Hepatocyte (in vitro differentiated cells): ENCODE data around the gene KRTAP29-1. TPM values are rescaled to one million over a fixed set of nuclear protein-coding genes. Genes with fewer than 3 reads are reported as not detected.

Experiments
- DNase-seq: peaks from one replicate; pipeline ENCODE4 v3.0.0-alpha.2; 2016; ENCODE audit warnings: low spot score
- H2AFZ ChIP-seq: fragments of 200-600 bp; sonication (generic); 2 replicates; pipeline ENCODE4 v1.6.0; 2016; ENCODE audit warnings: antibody characterized with exemption, mild to moderate bottlenecking
- H3K27ac ChIP-seq: fragments of 200-600 bp; sonication (generic); 2 replicates; pipeline ENCODE4 v1.5.1; 2016; ENCODE audit warnings: mild to moderate bottlenecking
- H3K27me3 ChIP-seq: fragments of 200-600 bp; sonication (generic); 2 replicates; pipeline ENCODE4 v1.6.1; 2016
- H3K36me3 ChIP-seq: fragments of 200-600 bp; sonication (generic); replicated peaks from 2 replicates; pipeline ENCODE4 v1.5.1; 2016; ENCODE audit warnings: low read depth; ENCODE audit not compliant: insufficient read depth
- H3K4me1 ChIP-seq: fragments of 200-600 bp; sonication (generic); 2 replicates; pipeline ENCODE4 v1.5.1; 2016; ENCODE audit warnings: mild to moderate bottlenecking, moderate library complexity; ENCODE audit not compliant: insufficient read depth
- H3K4me2 ChIP-seq: fragments of 200-600 bp; sonication (generic); 2 replicates; pipeline ENCODE4 v1.6.0; 2016
- H3K4me3 ChIP-seq: fragments of 200-600 bp; sonication (generic); 2 replicates; pipeline ENCODE4 v1.5.1; 2016; ENCODE audit warnings: mild to moderate bottlenecking
- H3K79me2 ChIP-seq: fragments of 200-600 bp; sonication (generic); 2 replicates; pipeline ENCODE4 v1.6.0; 2017; ENCODE audit warnings: mild to moderate bottlenecking
- H3K9me2 ChIP-seq: fragments of 200-600 bp; sonication (generic); replicated peaks from 2 replicates; pipeline ENCODE4 v1.6.0; 2017; ENCODE audit warnings: mild to moderate bottlenecking; ENCODE audit not compliant: insufficient read depth
- H3K9me3 ChIP-seq: fragments of 200-600 bp; sonication (generic); 2 replicates; pipeline ENCODE4 v1.5.1; 2016; ENCODE audit warnings: low read depth, mild to moderate bottlenecking
- H4K20me1 ChIP-seq: fragments of 200-600 bp; sonication (generic); 2 replicates; pipeline ENCODE4 v1.6.0; 2016; ENCODE audit warnings: mild to moderate bottlenecking; ENCODE audit not compliant: insufficient read depth, poor library complexity, severe bottlenecking
- EZH2 ChIP-seq: fragments of 200-600 bp; sonication (generic); IDR thresholded peaks from 2 replicates; pipeline ENCODE4 v1.6.1; 2016; ENCODE audit warnings: antibody characterized with exemption, mild to moderate bottlenecking, borderline replicate concordance
- EZH2phosphoT487 ChIP-seq: fragments of 200-600 bp; sonication (generic); IDR thresholded peaks from one replicate; pipeline ENCODE4 v1.6.1; 2018; ENCODE audit warnings: antibody characterized with exemption, mild to moderate bottlenecking, low read depth, moderate library complexity; ENCODE audit not compliant: unreplicated experiment, severe bottlenecking
- WGBS: methylation state at CpG from one replicate; pipeline ENCODE4 v1.1.6; 2016; ENCODE audit warnings: low lambda C conversion rate; ENCODE audit errors: missing lambda C conversion rate; 5-methylcytosine and 5-hydroxymethylcytosine counted together
- polyA plus RNA-seq: library from polyadenylated mRNA; unstranded; fragments of >200 nt; fragmentation: Nextera tagmentation; extraction: Ambion mirVana; gene quantifications from 2 replicates; pipeline ENCODE4 v1.2.1, GENCODE V29; 2016
- total RNA-seq: library from RNA; depleted of rRNA; stranded (reverse); fragments of >200 nt; gene quantifications from 2 replicates; pipeline ENCODE4 v1.2.3, GENCODE V29; 2014
- TF ChIP-seq, protein P1 (sequence below): fragments of 200-600 bp; sonication (generic); IDR thresholded peaks from 2 replicates; pipeline ENCODE4 v1.5.1; 2016; ENCODE audit warnings: antibody characterized with exemption, mild to moderate bottlenecking; ENCODE audit not compliant: poor library complexity

KRTAP29-1 gene
- total and polyA plus RNA-seq, 2 experiments from 2014 or later: not detected

DNA sequence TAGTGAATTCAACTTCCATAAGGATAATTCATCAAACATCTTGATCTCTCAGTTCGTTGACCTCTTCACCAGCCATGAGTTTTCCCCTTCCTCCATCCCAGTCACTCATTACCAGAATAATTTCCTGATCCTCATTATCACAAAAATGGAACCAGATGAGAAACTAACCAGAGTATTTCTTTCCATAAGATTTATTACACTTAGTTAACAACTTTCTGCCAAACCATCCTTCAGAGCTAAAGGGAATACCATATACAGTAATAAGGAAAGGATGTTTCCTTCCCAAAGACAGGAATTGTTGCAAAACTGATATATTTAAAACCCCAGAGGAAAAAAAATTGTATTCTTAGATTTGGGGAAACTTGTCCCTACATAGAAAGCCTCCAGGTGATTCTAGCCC lies 8.6 kb downstream of the KRTAP29-1 start:
- H3K4me1 ChIP-seq: no peaks in the 10 kb centered on the region
- WGBS: 90% methylated on average over 1 of the region's 1 CpG
- no peaks in the 10 kb centered on the region for H3K9me2 ChIP-seq
- TF ChIP-seq EZH2: no peak
- TF ChIP-seq, protein P1, sequence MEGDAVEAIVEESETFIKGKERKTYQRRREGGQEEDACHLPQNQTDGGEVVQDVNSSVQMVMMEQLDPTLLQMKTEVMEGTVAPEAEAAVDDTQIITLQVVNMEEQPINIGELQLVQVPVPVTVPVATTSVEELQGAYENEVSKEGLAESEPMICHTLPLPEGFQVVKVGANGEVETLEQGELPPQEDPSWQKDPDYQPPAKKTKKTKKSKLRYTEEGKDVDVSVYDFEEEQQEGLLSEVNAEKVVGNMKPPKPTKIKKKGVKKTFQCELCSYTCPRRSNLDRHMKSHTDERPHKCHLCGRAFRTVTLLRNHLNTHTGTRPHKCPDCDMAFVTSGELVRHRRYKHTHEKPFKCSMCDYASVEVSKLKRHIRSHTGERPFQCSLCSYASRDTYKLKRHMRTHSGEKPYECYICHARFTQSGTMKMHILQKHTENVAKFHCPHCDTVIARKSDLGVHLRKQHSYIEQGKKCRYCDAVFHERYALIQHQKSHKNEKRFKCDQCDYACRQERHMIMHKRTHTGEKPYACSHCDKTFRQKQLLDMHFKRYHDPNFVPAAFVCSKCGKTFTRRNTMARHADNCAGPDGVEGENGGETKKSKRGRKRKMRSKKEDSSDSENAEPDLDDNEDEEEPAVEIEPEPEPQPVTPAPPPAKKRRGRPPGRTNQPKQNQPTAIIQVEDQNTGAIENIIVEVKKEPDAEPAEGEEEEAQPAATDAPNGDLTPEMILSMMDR: no peak
- no peak overlapping the region for H2AFZ ChIP-seq
- H3K27me3 ChIP-seq: no peaks in the 10 kb centered on the region
- no peak overlapping the region for H3K27ac ChIP-seq
- H3K4me3 ChIP-seq: no peak overlapping the region
- no peaks in the 10 kb centered on the region for H3K36me3 ChIP-seq
- H4K20me1 ChIP-seq: no peaks in the 10 kb centered on the region
- no peak for DNase-seq
- H3K4me2 ChIP-seq: no peak overlapping the region
- no peaks in the 10 kb centered on the region for H3K9me3 ChIP-seq
- no peaks in the 10 kb centered on the region for H3K79me2 ChIP-seq

GRCh38 chr17:41287050-41287449 lies 15.6 kb downstream of the KRTAP29-1 start:
- Histone ChIP-seq H3K36me3 (no peaks in the 10 kb centered on the region), H3K9me3 (no peaks in the 10 kb centered on the region), H3K9me2 (no peaks in the 10 kb centered on the region), H3K27me3 (no peaks in the 10 kb centered on the region), H2AFZ (no peak overlapping the region), H4K20me1 (no peaks in the 10 kb centered on the region), H3K27ac (no peak overlapping the region), H3K4me1 (no peaks in the 10 kb centered on the region), H3K4me2 (no peak overlapping the region), H3K79me2 (no peaks in the 10 kb centered on the region), H3K4me3 (no peak overlapping the region)
- TF ChIP-seq EZH2 (no peak), EZH2phosphoT487 (no peak)
- TF ChIP-seq, protein P1: no peak
- peak; percentile 4 for DNase-seq
- WGBS: 84% methylated on average over 3 of the region's 3 CpGs

DNA sequence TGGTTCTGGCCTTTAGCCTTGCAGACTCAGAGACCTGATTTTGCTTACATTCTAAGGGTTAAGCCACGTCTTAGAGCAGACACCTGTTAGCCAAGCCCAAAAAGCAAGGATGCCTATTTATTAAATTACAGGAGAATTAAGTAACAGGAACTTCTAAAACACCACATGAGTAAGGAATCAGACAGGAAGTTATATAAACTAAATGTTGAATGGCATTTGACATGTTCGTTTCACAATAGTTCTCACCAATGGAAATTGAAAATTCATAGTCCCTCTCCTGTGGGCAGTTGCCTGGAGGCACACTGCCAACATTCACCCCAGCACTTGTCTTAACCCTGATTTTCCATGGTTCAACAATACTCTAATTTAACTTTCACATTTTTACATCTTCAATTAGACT lies 18.1 kb downstream of the KRTAP29-1 start:
- Histone ChIP-seq H3K79me2 (no peaks in the 10 kb centered on the region), H3K4me2 (no peak overlapping the region), H3K27ac (no peak overlapping the region), H3K27me3 (no peaks in the 10 kb centered on the region), H4K20me1 (no peaks in the 10 kb centered on the region), H3K36me3 (no peaks in the 10 kb centered on the region), H3K9me3 (no peaks in the 10 kb centered on the region), H3K9me2 (no peaks in the 10 kb centered on the region), H3K4me3 (no peak overlapping the region), H3K4me1 (no peaks in the 10 kb centered on the region), H2AFZ (no peak overlapping the region)
- DNase-seq: peak; percentile 0
- 57% methylated on average over 2 of the region's 2 CpGs for WGBS
- no peak for TF ChIP-seq EZH2
- no peak for TF ChIP-seq EZH2phosphoT487
- TF ChIP-seq, protein P1: no peak

DNA sequence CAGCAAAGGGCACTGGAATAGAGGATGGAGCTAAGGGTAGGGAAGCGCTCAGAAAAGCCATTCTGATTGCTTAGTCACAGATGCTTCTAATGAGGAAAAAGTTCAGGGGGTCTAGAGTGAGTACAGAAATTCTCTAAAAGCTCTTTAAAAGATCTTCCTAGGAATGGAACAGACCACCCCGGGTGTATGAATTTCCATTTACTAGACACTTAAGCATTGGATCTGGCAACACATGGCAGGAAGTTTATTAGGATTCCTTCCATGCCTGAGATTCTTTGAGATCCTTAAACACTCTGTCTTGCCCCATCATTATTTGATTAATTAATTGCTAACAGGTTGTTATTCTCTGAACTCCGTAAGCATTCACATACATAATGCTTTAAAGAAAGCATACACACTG lies 18.6 kb downstream of the KRTAP29-1 start:
- Histone ChIP-seq H3K4me1 (no peaks in the 10 kb centered on the region), H3K4me2 (no peak overlapping the region), H3K9me3 (no peaks in the 10 kb centered on the region), H3K4me3 (no peak overlapping the region), H4K20me1 (no peaks in the 10 kb centered on the region), H3K27ac (no peak overlapping the region), H3K36me3 (no peaks in the 10 kb centered on the region), H2AFZ (no peak overlapping the region), H3K27me3 (no peaks in the 10 kb centered on the region), H3K79me2 (no peaks in the 10 kb centered on the region), H3K9me2 (no peaks in the 10 kb centered on the region)
- WGBS: 36% methylated on average over 3 of the region's 3 CpGs
- TF ChIP-seq, protein P1: no peak
- TF ChIP-seq EZH2phosphoT487: no peak
- no peak for TF ChIP-seq EZH2
- DNase-seq: peak; percentile 1
